Naive B cell (primary cell): Measurements from ENCODE around the gene PRKCG. TPM values are rescaled to one million over a fixed set of nuclear protein-coding genes. Genes with fewer than 3 reads are reported as not detected.

Source experiments
- ATAC-seq, 2 donors: fragments of 150-1000 bp; cut with Tn5 transposase; 2 replicates each; pipeline ENCODE4 v1.10.0; 2021; ENCODE audit warnings: low read depth in 2 of 2, mild to moderate bottlenecking in 2 of 2, moderate library complexity in 2 of 2
- DNase-seq: peaks from one replicate; pipeline ENCODE4 v3.0.0; 2022
- H3K27ac Mint-ChIP-seq, 6 donors: one replicate each; pipeline ENCODE4 v1.8.0; 2020 to 2022; ENCODE audit warnings: mild to moderate bottlenecking in 6 of 6, mixed read lengths in 6 of 6, moderate library complexity in 5 of 6, inconsistent platforms in 2 of 6
- H3K27me3 Mint-ChIP-seq, 3 donors: one replicate each; pipeline ENCODE4 v1.8.0; 2021 to 2022; ENCODE audit warnings: mixed read lengths in 3 of 3, mild to moderate bottlenecking in 1 of 3
- H3K36me3 Mint-ChIP-seq, 2 donors: one replicate each; pipeline ENCODE4 v1.8.0; 2020 to 2022; ENCODE audit warnings: mixed read lengths in 2 of 2, inconsistent platforms in 1 of 2, mild to moderate bottlenecking in 1 of 2
- H3K4me1 Mint-ChIP-seq, 3 donors: one replicate each; pipeline ENCODE4 v1.8.0; 2020 to 2022; ENCODE audit warnings: mixed read lengths in 3 of 3, inconsistent platforms in 1 of 3, mild to moderate bottlenecking in 1 of 3, moderate library complexity in 1 of 3
- H3K4me3 Mint-ChIP-seq, 8 donors: one replicate each; pipeline ENCODE4 v1.8.0; 2020 to 2022; ENCODE audit warnings: mild to moderate bottlenecking in 8 of 8, mixed read lengths in 8 of 8, moderate library complexity in 8 of 8, inconsistent platforms in 2 of 8
- H3K9me3 Mint-ChIP-seq, 7 donors: one replicate each; pipeline ENCODE4 v1.8.0; 2020 to 2022; ENCODE audit warnings: mixed read lengths in 7 of 7, mild to moderate bottlenecking in 5 of 7, inconsistent platforms in 2 of 7, moderate library complexity in 1 of 7
- polyA plus RNA-seq, 6 donors: library from polyadenylated mRNA; unstranded; fragments of 300-500 nt; fragmentation: Illumina TruSeq; gene quantifications; one replicate each; pipeline ENCODE4 v1.2.3, GENCODE V29; 2021; ENCODE audit warnings: low read depth in 6 of 6

The PRKCG gene
- polyA plus RNA-seq, 6 donors from 2014 or later, result 0.31 to 0.35 TPM; not detected in 4

DNA sequence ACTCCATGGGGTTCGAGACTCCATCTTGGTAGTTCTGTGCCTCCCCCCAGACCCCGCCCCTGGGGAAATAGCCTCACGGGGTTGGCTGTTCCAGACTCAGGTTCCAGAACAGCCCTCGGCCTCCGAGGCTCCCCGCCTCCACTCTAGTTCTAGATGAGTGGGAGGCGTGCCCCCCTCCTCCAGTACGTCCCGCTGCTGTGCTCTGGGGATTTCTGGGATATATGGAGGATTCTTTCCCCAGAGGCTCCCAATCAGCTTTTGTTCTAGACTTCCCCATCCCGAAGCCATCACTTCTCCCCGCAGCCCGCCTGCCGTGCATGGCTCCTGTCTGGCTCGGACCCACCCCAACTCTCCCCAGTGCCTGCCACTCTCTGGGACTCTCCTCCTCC lies 25.2 kb downstream of the PRKCG start:
- Mint-ChIP-seq H3K4me3 (peak overlapping the region in 6 of 8 donors; percentile 32 to 85 (median 68)), H3K27me3 (peaks cover 66 to 90% (median 81%) of the 10 kb centered on the region in 3 donors), H3K9me3 (peaks cover 3 to 10% (median 5%) of the 10 kb centered on the region in 7 donors), H3K27ac (no peak overlapping the region), H3K4me1 (peaks cover 35 to 45% (median 37%) of the 10 kb centered on the region in 3 donors), H3K36me3 (peaks cover 0 to 56% of the 10 kb centered on the region in 2 donors)
- ATAC-seq (no peak), DNase-seq (no peak)

- ATAC-seq (no peak), DNase-seq (no peak)
- Mint-ChIP-seq H3K36me3 (peaks cover 0 to 56% of the 10 kb centered on the region in 2 donors), H3K27me3 (peaks cover 69 to 89% (median 86%) of the 10 kb centered on the region in 3 donors), H3K4me3 (peak overlapping the region in 7 of 8 donors; percentile 32 to 83 (median 70)), H3K4me1 (peaks cover 35 to 45% (median 37%) of the 10 kb centered on the region in 3 donors), H3K9me3 (peaks cover 3 to 8% (median 5%) of the 10 kb centered on the region in 7 donors), H3K27ac (no peak overlapping the region)
These were observed 25.7 kb downstream of the PRKCG start for GRCh38 chr19:53907690-53908089.

DNA sequence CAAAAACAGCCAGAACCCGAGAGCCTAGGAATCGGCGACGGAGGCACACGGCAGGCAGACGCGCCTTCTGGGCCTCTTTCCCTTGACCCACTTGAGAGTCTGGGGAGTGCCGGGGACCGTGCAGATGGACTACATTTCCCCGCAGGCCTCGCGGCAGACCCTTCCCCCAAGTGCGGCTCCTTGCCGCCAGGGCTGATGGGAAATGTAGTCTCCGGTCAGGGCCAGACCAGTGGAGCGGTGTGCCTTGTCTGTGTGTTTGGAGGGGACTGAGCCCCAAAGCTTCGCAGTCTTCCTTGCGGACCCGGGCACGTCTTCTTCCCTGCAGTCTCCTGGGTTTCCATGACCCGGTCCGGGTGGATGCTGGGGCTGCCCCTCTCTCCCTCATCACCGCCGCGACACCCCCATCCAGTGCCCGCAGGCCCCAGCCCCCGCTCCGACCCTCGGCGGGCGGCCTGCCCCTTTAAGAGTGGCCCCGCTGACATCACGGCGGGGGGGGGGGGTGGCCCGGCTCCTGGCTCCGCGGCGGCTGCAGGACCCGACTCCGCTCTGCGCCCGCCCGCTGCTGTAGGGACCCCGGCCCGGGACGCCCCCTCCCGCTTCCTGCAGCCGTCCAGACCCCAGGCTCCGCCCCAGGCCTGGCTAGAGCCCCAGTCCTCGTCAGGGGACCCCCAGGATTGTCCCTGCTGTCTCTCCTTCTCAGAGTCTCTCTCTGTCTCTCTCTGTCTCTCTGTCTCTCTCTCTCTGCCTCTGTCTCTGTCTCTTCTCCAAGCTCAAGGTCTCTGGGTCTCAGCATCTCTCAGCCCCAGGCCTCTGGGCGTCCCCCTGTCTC lies 26.3 kb downstream of the PRKCG start:
- H3K9me3 Mint-ChIP-seq, result peaks cover 3 to 8% (median 5%) of the 10 kb centered on the region in 7 donors
- peak overlapping the region in 1 of 6 donors; percentile 93 for H3K27ac Mint-ChIP-seq
- H3K4me1 Mint-ChIP-seq, result peaks cover 35 to 45% (median 37%) of the 10 kb centered on the region in 3 donors
- H3K4me3 Mint-ChIP-seq, result peak overlapping the region; percentile 49 to 83 (median 73)
- peaks cover 0 to 56% of the 10 kb centered on the region in 2 donors for H3K36me3 Mint-ChIP-seq
- ATAC-seq (peak; percentile 66 to 69), DNase-seq (peak; percentile 24)
- peaks cover 72 to 92% (median 88%) of the 10 kb centered on the region in 3 donors for H3K27me3 Mint-ChIP-seq

DNA sequence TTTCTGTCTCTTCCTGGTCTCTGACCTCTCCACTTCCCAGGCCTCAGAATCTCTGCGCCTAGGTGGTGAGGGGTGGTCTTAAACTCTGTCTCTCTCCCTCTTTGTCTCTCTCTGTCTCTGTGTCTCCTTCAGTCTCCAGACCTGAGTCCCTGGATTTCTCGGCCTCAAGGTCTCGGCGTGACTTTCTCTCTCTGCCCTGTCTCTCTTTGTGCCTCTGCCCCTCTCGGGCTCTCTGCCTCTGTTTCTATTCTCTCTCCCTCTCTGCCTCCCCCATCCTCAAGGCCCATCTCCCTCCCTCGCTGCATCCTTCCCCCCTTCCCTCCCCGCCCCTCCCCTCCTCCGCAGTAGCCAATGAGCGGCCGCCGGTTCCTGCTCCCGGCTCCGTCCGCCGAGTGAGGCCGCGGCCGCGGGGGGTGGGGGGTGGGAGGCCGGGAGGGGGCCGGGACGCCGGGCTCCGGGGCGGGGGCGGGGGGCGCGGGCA lies 27.0 kb downstream of the PRKCG start, which contains the start of gene CACNG7:
Gene CACNG7, plus strand, starts transcription at position 344 of the 481 bp plus-strand sequence. CDS start 3,554 bp downstream, outside the sequence.
- peaks cover 3 to 8% (median 5%) of the 10 kb centered on the region in 7 donors for H3K9me3 Mint-ChIP-seq
- peaks cover 35 to 45% (median 37%) of the 10 kb centered on the region in 3 donors for H3K4me1 Mint-ChIP-seq
- peak within 1 kb of the TSS in 2 of 6 donors; percentile 68 to 93 for H3K27ac Mint-ChIP-seq
- ATAC-seq (no peak), DNase-seq (no peak)
- H3K27me3 Mint-ChIP-seq, result peaks cover 76 to 97% (median 86%) of the 10 kb centered on the region in 3 donors
- H3K36me3 Mint-ChIP-seq, result peaks cover 0 to 56% of the 10 kb centered on the region in 2 donors
- H3K4me3 Mint-ChIP-seq, result peak within 1 kb of the TSS in 7 of 8 donors; percentile 49 to 83 (median 70)

DNA sequence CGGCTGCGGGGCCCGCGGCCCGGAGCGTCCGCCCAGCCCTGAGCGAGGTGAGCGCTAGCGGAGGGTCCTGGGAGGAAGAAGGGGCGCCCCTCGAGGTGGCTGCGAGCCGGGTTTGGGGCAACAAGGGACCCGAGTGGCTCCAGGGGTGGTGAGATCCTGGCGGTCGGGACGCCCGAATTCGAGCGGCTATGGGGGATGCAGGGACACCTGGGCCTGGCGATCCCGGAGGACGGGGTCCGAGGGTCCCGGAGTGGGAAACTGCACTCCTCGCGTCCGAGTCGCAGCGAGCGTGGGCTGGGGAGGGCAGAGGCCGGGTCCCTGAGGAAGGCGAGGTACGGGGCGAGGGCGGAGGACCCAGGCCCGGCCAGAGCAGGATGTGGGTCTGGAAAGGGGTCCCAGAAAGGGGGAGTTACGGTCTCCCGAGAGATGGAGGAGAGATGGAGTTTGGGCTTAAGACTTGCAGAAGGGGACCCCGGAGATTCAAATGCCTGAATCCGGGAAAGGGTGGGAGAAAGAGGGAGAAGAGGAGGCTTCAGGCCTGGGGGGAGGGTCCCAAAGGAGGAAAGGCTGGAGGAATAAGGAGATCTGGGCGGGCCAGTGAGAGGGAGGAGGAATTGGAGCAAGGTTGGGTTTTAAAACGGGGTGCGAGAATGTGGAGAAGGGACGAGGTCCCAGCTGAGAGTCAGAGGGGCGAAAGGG lies 27.6 kb downstream of the PRKCG start:
- H3K27ac Mint-ChIP-seq, result peak overlapping the region in 1 of 6 donors; percentile 68
- no peak for DNase-seq

GRCh38 chr19:53910170-53910518 lies 28.1 kb downstream of the PRKCG start:
- no peak for DNase-seq
- peak overlapping the region in 3 of 8 donors; percentile 35 to 65 (median 55) for H3K4me3 Mint-ChIP-seq
- H3K27me3 Mint-ChIP-seq, result peaks cover 70 to 97% (median 82%) of the 10 kb centered on the region in 3 donors
- no peak for ATAC-seq
- H3K27ac Mint-ChIP-seq, result peak overlapping the region in 1 of 6 donors; percentile 68
- peaks cover 35 to 45% (median 37%) of the 10 kb centered on the region in 3 donors for H3K4me1 Mint-ChIP-seq
- H3K36me3 Mint-ChIP-seq, result peaks cover 0 to 64% of the 10 kb centered on the region in 2 donors
- H3K9me3 Mint-ChIP-seq, result peaks cover 0 to 12% (median 9%) of the 10 kb centered on the region in 7 donors

More for the DNA sequence above, 27.6 kb downstream of the PRKCG start:
- H3K27me3 Mint-ChIP-seq, result peaks cover 70 to 97% (median 82%) of the 10 kb centered on the region in 3 donors
- no peak for ATAC-seq
- peaks cover 0 to 58% of the 10 kb centered on the region in 2 donors for H3K36me3 Mint-ChIP-seq
- H3K4me1 Mint-ChIP-seq, result peaks cover 35 to 45% (median 37%) of the 10 kb centered on the region in 3 donors
- H3K9me3 Mint-ChIP-seq, result peaks cover 0 to 8% (median 5%) of the 10 kb centered on the region in 7 donors
- peak overlapping the region in 2 of 8 donors; percentile 55 to 65 for H3K4me3 Mint-ChIP-seq

DNA sequence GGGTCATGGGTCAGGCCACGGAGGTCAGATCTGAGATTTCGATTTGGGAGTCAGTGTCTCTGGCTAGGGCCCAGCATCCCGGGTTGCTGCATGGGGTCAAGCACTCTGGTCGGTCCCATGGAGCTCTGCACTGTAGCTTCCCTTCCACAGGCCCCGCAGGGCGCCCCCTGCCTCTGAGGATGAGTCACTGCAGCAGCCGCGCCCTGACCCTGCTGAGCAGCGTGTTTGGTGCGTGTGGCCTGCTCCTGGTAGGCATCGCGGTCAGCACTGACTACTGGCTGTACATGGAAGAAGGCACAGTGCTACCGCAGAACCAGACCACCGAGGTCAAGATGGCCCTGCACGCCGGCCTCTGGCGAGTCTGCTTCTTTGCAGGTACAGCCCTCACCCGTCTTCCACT lies 30.7 kb downstream of the PRKCG start:
- H3K9me3 Mint-ChIP-seq, result peaks cover 2 to 15% (median 12%) of the 10 kb centered on the region in 7 donors
- no peak for DNase-seq
- peaks cover 0 to 48% of the 10 kb centered on the region in 2 donors for H3K36me3 Mint-ChIP-seq
- peaks cover 64 to 91% (median 69%) of the 10 kb centered on the region in 3 donors for H3K27me3 Mint-ChIP-seq
- H3K4me1 Mint-ChIP-seq, result peaks cover 18 to 28% (median 20%) of the 10 kb centered on the region in 3 donors
- H3K4me3 Mint-ChIP-seq, result no peak overlapping the region
- ATAC-seq, result no peak
- no peak overlapping the region for H3K27ac Mint-ChIP-seq

DNA sequence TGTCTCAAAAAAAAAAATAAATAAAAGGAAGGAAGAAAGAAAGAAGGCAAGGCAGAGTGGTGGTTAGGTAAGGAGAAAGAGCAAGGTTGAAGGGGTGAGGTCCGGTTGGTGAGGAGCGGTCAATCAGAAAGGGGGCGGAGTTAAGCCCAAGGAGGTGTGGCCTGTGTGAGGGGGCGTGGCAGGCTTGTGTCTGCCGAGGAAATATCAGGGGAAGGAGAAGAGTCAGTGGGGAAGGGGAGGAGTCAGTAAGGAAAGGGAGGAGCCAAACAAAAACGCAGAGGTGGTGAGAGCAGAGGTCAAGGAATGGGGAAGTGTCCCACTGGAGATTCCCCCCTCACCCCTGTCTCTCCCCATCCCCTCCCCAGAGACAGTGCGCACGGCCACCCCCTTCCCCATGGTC lies 33.0 kb downstream of the PRKCG start:
- Mint-ChIP-seq H3K4me1 (peaks cover 1 to 7% (median 3%) of the 10 kb centered on the region in 3 donors), H3K4me3 (peak overlapping the region in 2 of 8 donors; percentile 16 to 75), H3K9me3 (peaks cover 0 to 12% (median 8%) of the 10 kb centered on the region in 7 donors), H3K27me3 (peaks cover 48 to 75% (median 50%) of the 10 kb centered on the region in 3 donors), H3K27ac (peak overlapping the region in 1 of 6 donors; percentile 19), H3K36me3 (peaks cover 0 to 27% of the 10 kb centered on the region in 2 donors)
- DNase-seq (no peak), ATAC-seq (peak in 1 of 2 donors; percentile 28)

DNA sequence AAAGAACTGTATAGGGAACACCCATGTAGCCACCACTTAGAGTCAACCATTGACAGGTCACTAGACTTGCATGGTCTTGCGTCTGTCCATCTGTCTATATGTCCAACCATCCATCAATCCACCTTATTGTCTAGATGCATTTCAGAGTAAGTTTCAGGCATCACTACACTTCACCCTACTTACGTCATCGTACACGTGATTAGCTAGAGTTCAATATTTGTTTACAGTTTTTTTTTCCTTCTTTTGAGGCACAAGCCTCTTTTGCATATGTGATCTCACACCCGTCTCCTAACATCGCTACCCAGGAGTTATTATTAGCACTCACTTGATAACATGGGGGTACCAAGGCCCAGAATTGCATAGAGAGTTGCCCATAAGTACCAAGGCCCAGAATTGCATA lies 34.0 kb downstream of the PRKCG start:
- H3K4me1 Mint-ChIP-seq, result no peaks in the 10 kb centered on the region
- DNase-seq (no peak), ATAC-seq (no peak)
- H3K4me3 Mint-ChIP-seq, result no peak overlapping the region
- peaks cover 0 to 19% of the 10 kb centered on the region in 2 donors for H3K36me3 Mint-ChIP-seq
- H3K27me3 Mint-ChIP-seq, result peaks cover 37 to 65% (median 41%) of the 10 kb centered on the region in 3 donors
- peaks cover 0 to 12% (median 8%) of the 10 kb centered on the region in 7 donors for H3K9me3 Mint-ChIP-seq
- no peak overlapping the region for H3K27ac Mint-ChIP-seq

DNA sequence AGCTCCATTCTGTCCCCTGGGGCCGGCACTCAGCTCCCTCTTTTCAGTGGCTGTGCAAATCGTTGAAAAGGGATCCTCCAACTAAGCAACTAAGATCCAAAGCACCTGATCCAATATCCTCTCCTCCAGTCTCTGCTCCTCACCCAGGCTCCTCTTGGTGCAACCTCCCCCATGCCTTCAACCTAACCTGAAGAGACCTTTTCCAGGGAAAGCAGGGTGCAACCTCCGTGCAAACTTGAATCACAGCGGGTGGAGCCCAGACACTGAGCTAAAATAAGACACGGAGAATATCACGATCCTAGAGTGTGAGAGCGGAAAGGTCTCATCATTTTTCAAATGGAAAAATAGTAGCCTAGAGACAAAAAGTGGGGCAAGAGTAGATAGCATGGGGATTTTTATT lies 35.4 kb downstream of the PRKCG start:
- no peaks in the 10 kb centered on the region for H3K4me1 Mint-ChIP-seq
- ATAC-seq (no peak), DNase-seq (no peak)
- no peak overlapping the region for H3K4me3 Mint-ChIP-seq
- H3K36me3 Mint-ChIP-seq, result peaks cover 0 to 12% of the 10 kb centered on the region in 2 donors
- no peak overlapping the region for H3K27ac Mint-ChIP-seq
- peaks cover 0 to 9% (median 7%) of the 10 kb centered on the region in 7 donors for H3K9me3 Mint-ChIP-seq
- peaks cover 24 to 51% (median 29%) of the 10 kb centered on the region in 3 donors for H3K27me3 Mint-ChIP-seq

DNA sequence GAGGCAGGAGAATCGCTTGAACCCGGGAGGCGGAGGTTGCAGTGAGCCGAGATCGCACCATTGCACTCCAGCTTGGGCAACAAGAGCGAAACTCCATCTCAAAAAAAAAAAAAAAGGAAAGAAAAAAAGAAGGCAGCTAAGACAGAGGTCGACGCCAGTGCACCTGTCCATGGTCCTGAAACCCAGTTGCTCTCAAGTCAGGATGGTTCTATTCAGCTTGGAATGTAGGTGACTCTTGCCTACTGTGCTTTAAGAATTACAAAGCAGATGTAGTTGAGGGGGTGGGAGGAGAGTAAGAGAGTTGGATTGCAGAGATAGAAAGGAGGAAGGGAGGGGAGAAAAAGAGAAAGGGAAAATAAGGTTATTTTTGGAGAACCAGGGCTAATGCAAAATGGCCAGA lies 45.7 kb downstream of the PRKCG start:
- Mint-ChIP-seq H3K9me3 (peaks cover 0 to 8% (median 3%) of the 10 kb centered on the region in 7 donors), H3K4me1 (no peaks in the 10 kb centered on the region), H3K36me3 (no peaks in the 10 kb centered on the region), H3K27me3 (peaks cover 0 to 18% (median 5%) of the 10 kb centered on the region in 3 donors), H3K4me3 (no peak overlapping the region), H3K27ac (no peak overlapping the region)
- no peak for DNase-seq
- no peak for ATAC-seq

DNA sequence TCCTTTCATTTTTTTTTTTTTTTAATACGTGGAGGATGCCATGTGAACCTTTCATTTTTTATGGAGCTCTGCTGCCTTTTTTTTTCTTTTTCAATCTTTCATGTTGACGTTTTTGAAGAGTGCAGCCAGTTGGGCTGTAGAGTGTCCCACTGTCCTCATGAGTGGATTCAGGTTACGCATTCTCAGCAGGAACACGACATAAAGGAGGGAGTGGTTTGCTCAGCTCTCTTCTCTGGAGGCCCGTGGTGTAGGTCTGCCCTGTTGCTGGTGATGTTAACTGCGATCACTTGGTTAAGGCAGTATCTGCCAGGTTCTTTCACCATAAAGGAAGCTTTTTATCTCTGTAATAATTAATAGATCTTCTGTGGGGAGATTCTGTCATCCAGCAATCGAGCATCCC lies 54.0 kb downstream of the PRKCG start:
- Mint-ChIP-seq H3K36me3 (peaks cover 0 to 5% of the 10 kb centered on the region in 2 donors), H3K4me1 (no peaks in the 10 kb centered on the region), H3K27me3 (peaks cover 24 to 38% (median 30%) of the 10 kb centered on the region in 3 donors), H3K4me3 (peak overlapping the region in 1 of 8 donors; percentile 68), H3K9me3 (peaks cover 0 to 9% (median 1%) of the 10 kb centered on the region in 7 donors), H3K27ac (no peak overlapping the region)
- no peak for DNase-seq
- ATAC-seq, result no peak
